Esophagus muscularis mucosa (tissue), 4 donors: ENCODE data around the gene NR3C2.

Experiments
- CTCF ChIP-seq, 3 experiments: fragments of 200-600 bp in 2 of 3; fragments of 450-650 bp in 1 of 3; sonication (generic) in 2 of 3; IDR thresholded peaks; one replicate each; pipeline ENCODE4 v1.5.1; 2017 to 2019; ENCODE audit warnings: antibody characterized with exemption in 3 of 3, mild to moderate bottlenecking in 2 of 3, moderate library complexity in 1 of 3
- EP300 ChIP-seq: sonication (generic); formaldehyde crosslinking; IDR thresholded peaks from one replicate; pipeline ENCODE4 v1.6.1; 2017; ENCODE audit warnings: antibody characterized with exemption
- POLR2A ChIP-seq: fragments of 450-650 bp; IDR thresholded peaks from one replicate; pipeline ENCODE4 v1.6.1; 2017; ENCODE audit warnings: antibody characterized with exemption, moderate library complexity, mild to moderate bottlenecking, low read depth
- POLR2AphosphoS5 ChIP-seq, 2 donors: sonication (generic); formaldehyde crosslinking; IDR thresholded peaks; one replicate each; pipeline ENCODE4 v1.6.1; 2017; ENCODE audit warnings: antibody characterized with exemption in 2 of 2

GRCh38 chr4:148072789-148073188 lies 369.4 kb downstream of the NR3C2 start:
- TF ChIP-seq CTCF (IDR thresholded peaks at IDR 0.05) = no peak
- TF ChIP-seq POLR2AphosphoS5 (IDR thresholded peaks at IDR 0.05) = no peak
- TF ChIP-seq POLR2A = no peak
- TF ChIP-seq EP300 = no peak
